Suppressor macrophage treated with lipopolysaccharide for 1 hour (primary cell): Measurements from ENCODE around the gene FSTL4.

Source experiments
- DNase-seq, 3 donors: peaks; one replicate each; pipeline ENCODE4 v3.0.0-alpha.2; 2020 to 2022

Gene FSTL4

GRCh38 chr5:133381571-133382365 is 230.6 kb downstream of the FSTL4 start:
- DNase-seq = no peak

GRCh38 chr5:133381041-133381440 is 231.3 kb downstream of the FSTL4 start:
- no peak for DNase-seq

- DNase-seq = no peak
Observed at GRCh38 chr5:133377736-133378135, 234.6 kb downstream of the FSTL4 start.

- DNase-seq = peak in 1 of 3 donors; percentile 5
Observed at GRCh38 chr5:133376986-133377385, 235.4 kb downstream of the FSTL4 start.

GRCh38 chr5:133373121-133373870 is 239.0 kb downstream of the FSTL4 start:
- DNase-seq = peak; percentile 51 to 62 (median 56)

- no peak for DNase-seq
Observed at GRCh38 chr5:133372293-133372937, 239.9 kb downstream of the FSTL4 start.

- DNase-seq = no peak
Observed at GRCh38 chr5:133371371-133372155, 240.8 kb downstream of the FSTL4 start.

- no peak for DNase-seq
Observed at GRCh38 chr5:133370904-133371303, 241.4 kb downstream of the FSTL4 start.

GRCh38 chr5:133370036-133370831 is 242.1 kb downstream of the FSTL4 start:
- DNase-seq = no peak

GRCh38 chr5:133368916-133369783 is 243.2 kb downstream of the FSTL4 start:
- DNase-seq = no peak

GRCh38 chr5:133367984-133368383 is 244.4 kb downstream of the FSTL4 start:
- DNase-seq = no peak

- DNase-seq = no peak
Observed at GRCh38 chr5:133367071-133367786, 245.1 kb downstream of the FSTL4 start.

GRCh38 chr5:133366438-133366837 is 245.9 kb downstream of the FSTL4 start:
- DNase-seq = peak; percentile 22 to 42 (median 31)

GRCh38 chr5:133365738-133366137 is 246.6 kb downstream of the FSTL4 start:
- DNase-seq = no peak

GRCh38 chr5:133364936-133365707 is 247.2 kb downstream of the FSTL4 start:
- DNase-seq = no peak

GRCh38 chr5:133363807-133364587 is 248.3 kb downstream of the FSTL4 start:
- DNase-seq = no peak

GRCh38 chr5:133362438-133362837 is 249.9 kb downstream of the FSTL4 start:
- DNase-seq = no peak

GRCh38 chr5:133361922-133362321 is 250.4 kb downstream of the FSTL4 start:
- no peak for DNase-seq
